Measurements from ENCODE around the gene MAPK8IP1. TPM values are rescaled to one million over a fixed set of nuclear protein-coding genes. Genes with fewer than 3 reads are reported as not detected.

Gene MAPK8IP1
- total RNA-seq, 4 donors from 2014 or later = 9.8 to 17.5 (median 13.8) TPM

GRCh38 chr11:45864041-45864440 lies 21.4 kb upstream of the MAPK8IP1 start:
- Histone ChIP-seq H3K36me3 (peaks cover 6 to 89% of the 10 kb centered on the region in 2 donors), H3K27me3 (no peaks in the 10 kb centered on the region), H3K4me3 (no peak overlapping the region), H3K27ac (no peak overlapping the region), H3K9me3 (no peaks in the 10 kb centered on the region), H3K4me1 (peaks cover 7 to 31% (median 12%) of the 10 kb centered on the region in 3 donors)
- ATAC-seq = no peak
- TF ChIP-seq CTCF (IDR thresholded peaks at IDR 0.05) (no peak), POLR2A (IDR thresholded peaks at IDR 0.05) (no peak), POLR2AphosphoS5 (IDR thresholded peaks at IDR 0.05) (no peak), EP300 (IDR thresholded peaks at IDR 0.05) (no peak)

GRCh38 chr11:45869551-45869950 lies 15.9 kb upstream of the MAPK8IP1 start:
- Histone ChIP-seq H3K36me3 (peaks cover 0 to 100% of the 10 kb centered on the region in 2 donors), H3K27me3 (no peaks in the 10 kb centered on the region), H3K4me3 (no peak overlapping the region), H3K27ac (no peak overlapping the region), H3K4me1 (no peaks in the 10 kb centered on the region), H3K9me3 (no peaks in the 10 kb centered on the region)
- TF ChIP-seq POLR2AphosphoS5 (IDR thresholded peaks at IDR 0.05) = no peak
- TF ChIP-seq POLR2A (IDR thresholded peaks at IDR 0.05) = no peak
- TF ChIP-seq EP300 (IDR thresholded peaks at IDR 0.05) = no peak
- TF ChIP-seq CTCF (IDR thresholded peaks at IDR 0.05) = no peak
- WGBS, 2 donors (ENCODE audit: low coverage in 1 of 2) = 100% methylated on average over 1 of the region's 12 CpGs; no CpG with 5 or more reads in 1 of the 2 donors
- no peak for ATAC-seq

GRCh38 chr11:45870706-45871105 lies 14.7 kb upstream of the MAPK8IP1 start:
- Histone ChIP-seq H3K4me1 (no peaks in the 10 kb centered on the region), H3K9me3 (no peaks in the 10 kb centered on the region), H3K4me3 (no peak overlapping the region), H3K27me3 (no peaks in the 10 kb centered on the region), H3K27ac (no peak overlapping the region), H3K36me3 (peaks cover 0 to 100% of the 10 kb centered on the region in 2 donors)
- 90 to 100% methylated on average over 1 to 4 of the region's 4 CpGs for WGBS, 2 donors (ENCODE audit: low coverage in 1 of 2)
- ATAC-seq = no peak
- TF ChIP-seq POLR2AphosphoS5 (IDR thresholded peaks at IDR 0.05) (no peak), EP300 (IDR thresholded peaks at IDR 0.05) (no peak), POLR2A (IDR thresholded peaks at IDR 0.05) (no peak), CTCF (IDR thresholded peaks at IDR 0.05) (no peak)

- no peaks in the 10 kb centered on the region for H3K27me3 ChIP-seq
- peaks cover 0 to 100% of the 10 kb centered on the region in 2 donors for H3K36me3 ChIP-seq
- no peak for ATAC-seq
- TF ChIP-seq POLR2AphosphoS5 (IDR thresholded peaks at IDR 0.05) (no peak), POLR2A (IDR thresholded peaks at IDR 0.05) (no peak)
- WGBS, 2 donors (ENCODE audit: low coverage in 1 of 2) = no CpG with 5 or more reads among the region's 2 CpGs
- H3K4me3 ChIP-seq = no peak overlapping the region
- H3K4me1 ChIP-seq = no peaks in the 10 kb centered on the region
- no peaks in the 10 kb centered on the region for H3K9me3 ChIP-seq
- no peak overlapping the region for H3K27ac ChIP-seq
Observed at GRCh38 chr11:45871638-45872037, 13.8 kb upstream of the MAPK8IP1 start.

GRCh38 chr11:45872651-45873356 lies 12.6 kb upstream of the MAPK8IP1 start:
- 64 to 81% methylated on average over 3 to 4 of the region's 9 CpGs for WGBS, 2 donors (ENCODE audit: low coverage in 1 of 2)
- H3K9me3 ChIP-seq = no peaks in the 10 kb centered on the region
- H3K27ac ChIP-seq = no peak overlapping the region
- ATAC-seq = peak; percentile 80
- no peaks in the 10 kb centered on the region for H3K27me3 ChIP-seq
- TF ChIP-seq EP300 (IDR thresholded peaks at IDR 0.05) (no peak), POLR2AphosphoS5 (IDR thresholded peaks at IDR 0.05) (no peak), CTCF (IDR thresholded peaks at IDR 0.05) (peak in 3 of 4 experiments; percentile 52 to 65 (median 55)), POLR2A (IDR thresholded peaks at IDR 0.05) (no peak)
- peaks cover 0 to 100% of the 10 kb centered on the region in 2 donors for H3K36me3 ChIP-seq
- no peaks in the 10 kb centered on the region for H3K4me1 ChIP-seq
- H3K4me3 ChIP-seq = no peak overlapping the region

Data from gastroesophageal sphincter (tissue), 4 donors.